ENCODE data around the gene AKNAD1.

AKNAD1 gene

GRCh38 chr1:108863984-108864383, 7.1 kb upstream of the AKNAD1 start:
- DNase-seq = no peak

- no peak for DNase-seq
These were observed 6.0 kb upstream of the AKNAD1 start for GRCh38 chr1:108862698-108863477.

- no peak for DNase-seq
These were observed 5.2 kb upstream of the AKNAD1 start for GRCh38 chr1:108862017-108862610.

- no peak for DNase-seq
These were observed 4.7 kb upstream of the AKNAD1 start for GRCh38 chr1:108861566-108861965.

- no peak for DNase-seq
These were observed 3.5 kb upstream of the AKNAD1 start for GRCh38 chr1:108860190-108860907.

GRCh38 chr1:108858230-108858950, 1.5 kb upstream of the AKNAD1 start:
- no peak for DNase-seq

- DNase-seq = no peak
These were observed 2.5 kb downstream of the AKNAD1 start for GRCh38 chr1:108854221-108855019.

GRCh38 chr1:108852221-108852975, 4.5 kb downstream of the AKNAD1 start:
- no peak for DNase-seq

GRCh38 chr1:108851567-108851966, 5.3 kb downstream of the AKNAD1 start:
- DNase-seq = no peak

GRCh38 chr1:108850929-108851328, 6.0 kb downstream of the AKNAD1 start:
- no peak for DNase-seq

- DNase-seq = no peak
These were observed 8.1 kb downstream of the AKNAD1 start for GRCh38 chr1:108848806-108849205.

GRCh38 chr1:108847494-108847893, 9.4 kb downstream of the AKNAD1 start:
- DNase-seq = no peak

GRCh38 chr1:108845991-108846390, 10.9 kb downstream of the AKNAD1 start:
- no peak for DNase-seq

- no peak for DNase-seq
These were observed 11.4 kb downstream of the AKNAD1 start for GRCh38 chr1:108845446-108845845.

GRCh38 chr1:108843390-108844137, 13.3 kb downstream of the AKNAD1 start:
- DNase-seq = no peak

GRCh38 chr1:108842525-108843181, 14.2 kb downstream of the AKNAD1 start:
- DNase-seq = no peak

- DNase-seq = no peak
These were observed 15.2 kb downstream of the AKNAD1 start for GRCh38 chr1:108841703-108842102.

- DNase-seq = no peak
These were observed 24.0 kb downstream of the AKNAD1 start for GRCh38 chr1:108832929-108833328.

GRCh38 chr1:108831225-108831624, 25.7 kb downstream of the AKNAD1 start:
- no peak for DNase-seq
